NB4 (cell line): ENCODE measurements around the gene OR5C1.
A peak's percentile ranks its signal among the peaks of the same experiment; 100 is the strongest.

ENCODE experiments used
- CTCF ChIP-seq: IDR thresholded peaks from one replicate; pipeline ENCODE4 v1.5.1; 2012; ENCODE audit warnings: low read depth, low read length
- MAX ChIP-seq: IDR thresholded peaks from 2 replicates; pipeline ENCODE4 v1.6.1; 2011; ENCODE audit warnings: low read depth, low read length
- MYC ChIP-seq: IDR thresholded peaks from 2 replicates; pipeline ENCODE4 v1.6.1; 2011; ENCODE audit warnings: low read depth, low read length
- POLR2A ChIP-seq: IDR thresholded peaks from 2 replicates; pipeline ENCODE4 v1.6.1; 2011; ENCODE audit warnings: mild to moderate bottlenecking; ENCODE audit not compliant: insufficient read length; ENCODE audit errors: extremely low read depth

- peak; percentile 44 for TF ChIP-seq CTCF
- TF ChIP-seq POLR2A: no peak
- no peak for TF ChIP-seq MAX
- no peak for TF ChIP-seq MYC
These were observed 21.7 kb downstream of the OR5C1 start for GRCh38 chr9:122810306-122810946.
